SK-N-SH treated with all-trans-retinoic acid at 6 μM for 48 hours (cell line): ENCODE measurements around the gene DENND1C.

Experiments used
- ATAC-seq: fragments of 200-7000 bp; cut with Tn5 transposase; 3 replicates; pipeline ENCODE4 v1.9.1; 2020; ENCODE audit warnings: mild to moderate bottlenecking, moderate library complexity
- ARNTL ChIP-seq: fragments of 450-650 bp; formaldehyde crosslinking; IDR thresholded peaks from 2 replicates; pipeline ENCODE4 v1.5.0; 2020; ENCODE audit warnings: low read depth, mild to moderate bottlenecking, moderate library complexity, borderline replicate concordance
- BACH2 ChIP-seq: fragments of 250-450 bp; sonication (Bioruptor Pico); IDR thresholded peaks from 2 replicates; pipeline ENCODE4 v1.9.0; 2021; ENCODE audit warnings: mild to moderate bottlenecking, borderline replicate concordance
- CSDC2 ChIP-seq: fragments of 250-450 bp; sonication (Bioruptor Pico); IDR thresholded peaks from 2 replicates; pipeline ENCODE4 v1.5.0; 2020; ENCODE audit warnings: mild to moderate bottlenecking, moderate library complexity
- ESRRG ChIP-seq: fragments of 250-450 bp; sonication (Bioruptor Pico); IDR thresholded peaks from 2 replicates; pipeline ENCODE4 v1.6.1; 2021; ENCODE audit warnings: mild to moderate bottlenecking
- GLIS3 ChIP-seq: fragments of 250-450 bp; sonication (Bioruptor Pico); IDR thresholded peaks from 2 replicates; pipeline ENCODE4 v1.5.0; 2020; ENCODE audit warnings: mild to moderate bottlenecking, moderate library complexity
- ISL1 ChIP-seq: fragments of 250-450 bp; sonication (Bioruptor Pico); IDR thresholded peaks from 2 replicates; pipeline ENCODE4 v2.1.2; 2022; ENCODE audit warnings: mild to moderate bottlenecking, moderate library complexity
- OSR1 ChIP-seq: fragments of 250-450 bp; sonication (Bioruptor Pico); IDR thresholded peaks from 2 replicates; pipeline ENCODE4 v1.8.0; 2022; ENCODE audit warnings: moderate library complexity, mild to moderate bottlenecking, inconsistent platforms
- PPARA ChIP-seq: fragments of 250-450 bp; sonication (Bioruptor Pico); IDR thresholded peaks from 2 replicates; pipeline ENCODE4 v1.5.0; 2020; ENCODE audit warnings: mild to moderate bottlenecking, borderline replicate concordance
- RARB ChIP-seq: fragments of 250-450 bp; sonication (Bioruptor Pico); IDR thresholded peaks from 2 replicates; pipeline ENCODE4 v1.8.0; 2021; ENCODE audit warnings: mild to moderate bottlenecking, moderate library complexity
- SNAI2 ChIP-seq: fragments of 250-450 bp; sonication (Bioruptor Pico); IDR thresholded peaks from 2 replicates; pipeline ENCODE4 v1.5.0; 2020; ENCODE audit warnings: mild to moderate bottlenecking, moderate library complexity
- TCF4 ChIP-seq: fragments of 250-450 bp; sonication (Bioruptor Pico); IDR thresholded peaks from 2 replicates; pipeline ENCODE4 v1.8.0; 2021; ENCODE audit warnings: mild to moderate bottlenecking, moderate library complexity, borderline replicate concordance
- TOX ChIP-seq: fragments of 250-450 bp; sonication (Bioruptor Pico); IDR thresholded peaks from 2 replicates; pipeline ENCODE4 v1.8.0; 2021; ENCODE audit warnings: mild to moderate bottlenecking, moderate library complexity, borderline replicate concordance
- ZC3H10 ChIP-seq: fragments of 250-450 bp; sonication (Bioruptor Pico); IDR thresholded peaks from 2 replicates; pipeline ENCODE4 v1.5.1; 2021; ENCODE audit warnings: mild to moderate bottlenecking, moderate library complexity
- ZFP3 ChIP-seq: fragments of 250-450 bp; sonication (Bioruptor Pico); IDR thresholded peaks from 2 replicates; pipeline ENCODE4 v1.5.0; 2020; ENCODE audit warnings: mild to moderate bottlenecking, moderate library complexity
- ZFP30 ChIP-seq: fragments of 450-650 bp; formaldehyde crosslinking; IDR thresholded peaks from 2 replicates; pipeline ENCODE4 v1.5.0; 2022; ENCODE audit warnings: mild to moderate bottlenecking, moderate library complexity
- ZNF70 ChIP-seq: fragments of 450-650 bp; formaldehyde crosslinking; IDR thresholded peaks from 2 replicates; pipeline ENCODE4 v1.5.0; 2020; ENCODE audit warnings: mild to moderate bottlenecking, moderate library complexity
- ZNF8 ChIP-seq: fragments of 450-650 bp; formaldehyde crosslinking; IDR thresholded peaks from 2 replicates; pipeline ENCODE4 v1.5.0; 2020; ENCODE audit warnings: mild to moderate bottlenecking, moderate library complexity
- TF ChIP-seq, protein P1 (sequence below): fragments of 250-450 bp; sonication (Bioruptor Pico); IDR thresholded peaks from 2 replicates; pipeline ENCODE4 v1.8.0; 2020; ENCODE audit warnings: mild to moderate bottlenecking, moderate library complexity, borderline replicate concordance
- TF ChIP-seq, protein P2 (sequence below): fragments of 250-450 bp; sonication (Bioruptor Pico); IDR thresholded peaks from 2 replicates; pipeline ENCODE4 v1.8.0; 2021; ENCODE audit warnings: low read depth, mild to moderate bottlenecking, moderate library complexity, borderline replicate concordance
- TF ChIP-seq, protein P3 (sequence below): fragments of 250-450 bp; sonication (Bioruptor Pico); IDR thresholded peaks from 2 replicates; pipeline ENCODE4 v1.5.1; 2021; ENCODE audit warnings: mild to moderate bottlenecking, moderate library complexity
- TF ChIP-seq, protein P4 (sequence below): fragments of 250-450 bp; sonication (Bioruptor Pico); IDR thresholded peaks from 2 replicates; pipeline ENCODE4 v1.5.0; 2020; ENCODE audit warnings: mild to moderate bottlenecking, moderate library complexity
- TF ChIP-seq, protein P5 (sequence below): fragments of 250-450 bp; sonication (Bioruptor Pico); IDR thresholded peaks from 2 replicates; pipeline ENCODE4 v1.5.1; 2020; ENCODE audit warnings: low read depth, mild to moderate bottlenecking, moderate library complexity

Gene DENND1C

DNA sequence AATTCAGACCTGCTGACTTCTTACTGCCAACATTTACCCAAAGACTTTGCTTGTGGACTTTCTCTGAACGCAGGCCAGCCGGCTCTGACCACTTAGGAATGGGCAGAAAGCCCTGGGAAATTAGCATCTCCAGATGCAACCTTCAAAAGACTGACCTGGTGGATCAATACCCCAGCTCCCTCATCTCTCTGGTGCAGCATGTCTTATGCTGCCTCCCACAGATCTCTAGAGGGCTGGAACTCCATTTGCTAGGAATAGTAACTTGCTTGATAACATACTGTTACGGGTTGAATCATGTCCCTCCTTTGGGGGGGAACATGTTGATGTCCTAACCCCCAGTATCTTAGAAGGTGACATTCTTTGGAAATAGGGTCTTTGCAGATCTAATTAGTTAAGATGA lies 35.1 kb downstream of the DENND1C start:
- no peak for ATAC-seq
- TF ChIP-seq ZNF8: no peak
- no peak for TF ChIP-seq CSDC2 (CRISPR knock-in tag)
- no peak for TF ChIP-seq SNAI2 (CRISPR knock-in tag)
- TF ChIP-seq, protein P1, sequence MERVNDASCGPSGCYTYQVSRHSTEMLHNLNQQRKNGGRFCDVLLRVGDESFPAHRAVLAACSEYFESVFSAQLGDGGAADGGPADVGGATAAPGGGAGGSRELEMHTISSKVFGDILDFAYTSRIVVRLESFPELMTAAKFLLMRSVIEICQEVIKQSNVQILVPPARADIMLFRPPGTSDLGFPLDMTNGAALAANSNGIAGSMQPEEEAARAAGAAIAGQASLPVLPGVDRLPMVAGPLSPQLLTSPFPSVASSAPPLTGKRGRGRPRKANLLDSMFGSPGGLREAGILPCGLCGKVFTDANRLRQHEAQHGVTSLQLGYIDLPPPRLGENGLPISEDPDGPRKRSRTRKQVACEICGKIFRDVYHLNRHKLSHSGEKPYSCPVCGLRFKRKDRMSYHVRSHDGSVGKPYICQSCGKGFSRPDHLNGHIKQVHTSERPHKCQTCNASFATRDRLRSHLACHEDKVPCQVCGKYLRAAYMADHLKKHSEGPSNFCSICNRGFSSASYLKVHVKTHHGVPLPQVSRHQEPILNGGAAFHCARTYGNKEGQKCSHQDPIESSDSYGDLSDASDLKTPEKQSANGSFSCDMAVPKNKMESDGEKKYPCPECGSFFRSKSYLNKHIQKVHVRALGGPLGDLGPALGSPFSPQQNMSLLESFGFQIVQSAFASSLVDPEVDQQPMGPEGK (CRISPR knock-in tag): no peak
- TF ChIP-seq ZFP30 (CRISPR knock-in tag): no peak
- TF ChIP-seq ARNTL (CRISPR knock-in tag): no peak
- TF ChIP-seq ZNF70 (CRISPR knock-in tag): no peak
- TF ChIP-seq, protein P2, sequence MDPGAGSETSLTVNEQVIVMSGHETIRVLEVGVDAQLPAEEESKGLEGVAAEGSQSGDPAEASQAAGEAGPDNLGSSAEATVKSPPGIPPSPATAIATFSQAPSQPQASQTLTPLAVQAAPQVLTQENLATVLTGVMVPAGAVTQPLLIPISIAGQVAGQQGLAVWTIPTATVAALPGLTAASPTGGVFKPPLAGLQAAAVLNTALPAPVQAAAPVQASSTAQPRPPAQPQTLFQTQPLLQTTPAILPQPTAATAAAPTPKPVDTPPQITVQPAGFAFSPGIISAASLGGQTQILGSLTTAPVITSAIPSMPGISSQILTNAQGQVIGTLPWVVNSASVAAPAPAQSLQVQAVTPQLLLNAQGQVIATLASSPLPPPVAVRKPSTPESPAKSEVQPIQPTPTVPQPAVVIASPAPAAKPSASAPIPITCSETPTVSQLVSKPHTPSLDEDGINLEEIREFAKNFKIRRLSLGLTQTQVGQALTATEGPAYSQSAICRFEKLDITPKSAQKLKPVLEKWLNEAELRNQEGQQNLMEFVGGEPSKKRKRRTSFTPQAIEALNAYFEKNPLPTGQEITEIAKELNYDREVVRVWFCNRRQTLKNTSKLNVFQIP (CRISPR knock-in tag): no peak
- no peak for TF ChIP-seq OSR1 (CRISPR knock-in tag)
- TF ChIP-seq, protein P3, sequence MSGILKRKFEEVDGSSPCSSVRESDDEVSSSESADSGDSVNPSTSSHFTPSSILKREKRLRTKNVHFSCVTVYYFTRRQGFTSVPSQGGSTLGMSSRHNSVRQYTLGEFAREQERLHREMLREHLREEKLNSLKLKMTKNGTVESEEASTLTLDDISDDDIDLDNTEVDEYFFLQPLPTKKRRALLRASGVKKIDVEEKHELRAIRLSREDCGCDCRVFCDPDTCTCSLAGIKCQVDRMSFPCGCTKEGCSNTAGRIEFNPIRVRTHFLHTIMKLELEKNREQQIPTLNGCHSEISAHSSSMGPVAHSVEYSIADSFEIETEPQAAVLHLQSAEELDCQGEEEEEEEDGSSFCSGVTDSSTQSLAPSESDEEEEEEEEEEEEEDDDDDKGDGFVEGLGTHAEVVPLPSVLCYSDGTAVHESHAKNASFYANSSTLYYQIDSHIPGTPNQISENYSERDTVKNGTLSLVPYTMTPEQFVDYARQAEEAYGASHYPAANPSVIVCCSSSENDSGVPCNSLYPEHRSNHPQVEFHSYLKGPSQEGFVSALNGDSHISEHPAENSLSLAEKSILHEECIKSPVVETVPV (CRISPR knock-in tag): no peak
- TF ChIP-seq, protein P4, sequence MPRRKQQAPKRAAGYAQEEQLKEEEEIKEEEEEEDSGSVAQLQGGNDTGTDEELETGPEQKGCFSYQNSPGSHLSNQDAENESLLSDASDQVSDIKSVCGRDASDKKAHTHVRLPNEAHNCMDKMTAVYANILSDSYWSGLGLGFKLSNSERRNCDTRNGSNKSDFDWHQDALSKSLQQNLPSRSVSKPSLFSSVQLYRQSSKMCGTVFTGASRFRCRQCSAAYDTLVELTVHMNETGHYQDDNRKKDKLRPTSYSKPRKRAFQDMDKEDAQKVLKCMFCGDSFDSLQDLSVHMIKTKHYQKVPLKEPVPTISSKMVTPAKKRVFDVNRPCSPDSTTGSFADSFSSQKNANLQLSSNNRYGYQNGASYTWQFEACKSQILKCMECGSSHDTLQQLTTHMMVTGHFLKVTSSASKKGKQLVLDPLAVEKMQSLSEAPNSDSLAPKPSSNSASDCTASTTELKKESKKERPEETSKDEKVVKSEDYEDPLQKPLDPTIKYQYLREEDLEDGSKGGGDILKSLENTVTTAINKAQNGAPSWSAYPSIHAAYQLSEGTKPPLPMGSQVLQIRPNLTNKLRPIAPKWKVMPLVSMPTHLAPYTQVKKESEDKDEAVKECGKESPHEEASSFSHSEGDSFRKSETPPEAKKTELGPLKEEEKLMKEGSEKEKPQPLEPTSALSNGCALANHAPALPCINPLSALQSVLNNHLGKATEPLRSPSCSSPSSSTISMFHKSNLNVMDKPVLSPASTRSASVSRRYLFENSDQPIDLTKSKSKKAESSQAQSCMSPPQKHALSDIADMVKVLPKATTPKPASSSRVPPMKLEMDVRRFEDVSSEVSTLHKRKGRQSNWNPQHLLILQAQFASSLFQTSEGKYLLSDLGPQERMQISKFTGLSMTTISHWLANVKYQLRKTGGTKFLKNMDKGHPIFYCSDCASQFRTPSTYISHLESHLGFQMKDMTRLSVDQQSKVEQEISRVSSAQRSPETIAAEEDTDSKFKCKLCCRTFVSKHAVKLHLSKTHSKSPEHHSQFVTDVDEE: no peak
- TF ChIP-seq GLIS3 (CRISPR knock-in tag): no peak
- no peak for TF ChIP-seq RARB (CRISPR knock-in tag)
- TF ChIP-seq ZC3H10 (CRISPR knock-in tag): no peak
- TF ChIP-seq TOX (CRISPR knock-in tag): no peak
- TF ChIP-seq TCF4 (CRISPR knock-in tag): no peak
- no peak for TF ChIP-seq ISL1 (CRISPR knock-in tag)
- no peak for TF ChIP-seq BACH2 (CRISPR knock-in tag)
- no peak for TF ChIP-seq ZFP3 (CRISPR knock-in tag)

DNA sequence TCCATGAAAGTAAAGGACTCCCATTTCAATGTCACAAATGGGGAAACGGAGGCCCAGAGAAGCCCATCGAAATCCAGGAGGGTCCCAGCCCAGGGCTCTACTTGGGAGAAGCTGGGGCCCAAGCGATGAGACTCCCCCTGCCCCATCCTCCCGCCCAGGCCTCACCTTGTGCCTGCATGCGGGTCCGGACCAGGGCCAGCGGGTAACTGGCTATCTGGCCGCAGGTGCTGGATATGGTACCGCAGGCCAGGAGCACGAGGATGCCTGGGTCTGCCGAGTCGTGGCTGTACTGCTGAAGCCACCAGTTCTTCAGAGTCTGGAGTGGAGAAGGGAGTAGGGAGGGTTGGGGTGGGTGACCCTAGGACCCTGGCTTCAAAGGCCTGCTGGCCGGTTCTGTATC lies 37.6 kb downstream of the DENND1C start:
- TF ChIP-seq, protein P3 (CRISPR knock-in tag): no peak
- TF ChIP-seq ISL1 (CRISPR knock-in tag): no peak
- TF ChIP-seq, protein P4: no peak
- TF ChIP-seq TOX (CRISPR knock-in tag): no peak
- TF ChIP-seq ESRRG: no peak
- TF ChIP-seq GLIS3 (CRISPR knock-in tag): no peak
- TF ChIP-seq ZFP3 (CRISPR knock-in tag): no peak
- no peak for TF ChIP-seq ZFP30 (CRISPR knock-in tag)
- TF ChIP-seq PPARA (CRISPR knock-in tag): no peak
- TF ChIP-seq BACH2 (CRISPR knock-in tag): no peak
- no peak for TF ChIP-seq TCF4 (CRISPR knock-in tag)
- TF ChIP-seq RARB (CRISPR knock-in tag): no peak
- no peak for TF ChIP-seq OSR1 (CRISPR knock-in tag)
- TF ChIP-seq, protein P5, sequence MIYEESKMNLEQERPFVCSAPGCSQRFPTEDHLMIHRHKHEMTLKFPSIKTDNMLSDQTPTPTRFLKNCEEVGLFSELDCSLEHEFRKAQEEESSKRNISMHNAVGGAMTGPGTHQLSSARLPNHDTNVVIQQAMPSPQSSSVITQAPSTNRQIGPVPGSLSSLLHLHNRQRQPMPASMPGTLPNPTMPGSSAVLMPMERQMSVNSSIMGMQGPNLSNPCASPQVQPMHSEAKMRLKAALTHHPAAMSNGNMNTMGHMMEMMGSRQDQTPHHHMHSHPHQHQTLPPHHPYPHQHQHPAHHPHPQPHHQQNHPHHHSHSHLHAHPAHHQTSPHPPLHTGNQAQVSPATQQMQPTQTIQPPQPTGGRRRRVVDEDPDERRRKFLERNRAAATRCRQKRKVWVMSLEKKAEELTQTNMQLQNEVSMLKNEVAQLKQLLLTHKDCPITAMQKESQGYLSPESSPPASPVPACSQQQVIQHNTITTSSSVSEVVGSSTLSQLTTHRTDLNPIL (CRISPR knock-in tag): no peak
- ATAC-seq: no peak
